DMS79 treated with DMSO at 0.1 percent for 48 hours (cell line): ENCODE results near the gene MSH6.
A peak's percentile ranks its signal among the peaks of the same experiment; 100 is the strongest.

ENCODE experiments used
- DNase-seq: peaks from one replicate; lab custom pipeline; 2025; lab: John Stamatoyannopoulos, UW

Gene MSH6

GRCh38 chr2:47783486-47784351, 774 bp downstream of the MSH6 start:
- peak; percentile 75 for DNase-seq

- peak; percentile 41 for DNase-seq
Observed at GRCh38 chr2:47784352-47784851, 1.5 kb downstream of the MSH6 start.

GRCh38 chr2:47785986-47786385, 3.0 kb downstream of the MSH6 start:
- peak; percentile 44 for DNase-seq

GRCh38 chr2:47796090-47796697, 13.2 kb downstream of the MSH6 start:
- no peak for DNase-seq

- no peak for DNase-seq
Observed at GRCh38 chr2:47798631-47799030, 15.7 kb downstream of the MSH6 start.

GRCh38 chr2:47799031-47799609, 16.2 kb downstream of the MSH6 start:
- no peak for DNase-seq

GRCh38 chr2:47801118-47801517, 18.2 kb downstream of the MSH6 start:
- DNase-seq: no peak

- no peak for DNase-seq
Observed at GRCh38 chr2:47803363-47803762, 20.4 kb downstream of the MSH6 start.

GRCh38 chr2:47803770-47804169, 20.8 kb downstream of the MSH6 start:
- DNase-seq: no peak

- DNase-seq: no peak
Observed at GRCh38 chr2:47805850-47806249, 22.9 kb downstream of the MSH6 start.

- DNase-seq: no peak
Observed at GRCh38 chr2:47808614-47809013, 25.7 kb downstream of the MSH6 start.

- DNase-seq: no peak
Observed at GRCh38 chr2:47809903-47810302, 27.0 kb downstream of the MSH6 start.

- DNase-seq: no peak
Observed at GRCh38 chr2:47810850-47811249, 27.9 kb downstream of the MSH6 start.

GRCh38 chr2:47811668-47812067, 28.7 kb downstream of the MSH6 start:
- peak; percentile 28 for DNase-seq

GRCh38 chr2:47815764-47816163, 32.8 kb downstream of the MSH6 start:
- DNase-seq: no peak

GRCh38 chr2:47818777-47819176, 35.8 kb downstream of the MSH6 start:
- no peak for DNase-seq

GRCh38 chr2:47819834-47820233, 36.9 kb downstream of the MSH6 start:
- no peak for DNase-seq

GRCh38 chr2:47822518-47822917, 39.6 kb downstream of the MSH6 start:
- no peak for DNase-seq

- no peak for DNase-seq
Observed at GRCh38 chr2:47833516-47833968, 50.6 kb downstream of the MSH6 start.

- DNase-seq: no peak
Observed at GRCh38 chr2:47838249-47838648, 55.3 kb downstream of the MSH6 start.

- peak; percentile 75 for DNase-seq
Observed at GRCh38 chr2:47838686-47839085, 55.7 kb downstream of the MSH6 start.

- no peak for DNase-seq
Observed at GRCh38 chr2:47842846-47843245, 59.9 kb downstream of the MSH6 start.

GRCh38 chr2:47843407-47843806, 60.5 kb downstream of the MSH6 start:
- DNase-seq: no peak
